K562 (cell line): ENCODE data around the gene ANKRD60. TPM values are rescaled to one million over a fixed set of nuclear protein-coding genes. Genes with fewer than 3 reads are reported as not detected.
A peak's percentile ranks its signal among the peaks of the same experiment; 100 is the strongest.

Experiments
- ADNP ChIP-seq: fragments of 200-800 bp; sonication (Bioruptor generic); IDR thresholded peaks from 2 replicates; pipeline ENCODE4 v1.6.1; 2016; ENCODE audit warnings: missing genetic modification characterization, missing compliant biosample characterization
- CBX3 ChIP-seq, 2 experiments: IDR thresholded peaks; 1 replicate in 1 of 2; 2 replicates in 1 of 2; pipeline ENCODE4 v1.6.1; 2012; ENCODE audit warnings: inconsistent platforms in 2 of 2, low read length in 2 of 2, borderline replicate concordance in 1 of 2, control low read depth in 1 of 2
- CXXC5 ChIP-seq: fragments of 250-450 bp; sonication (Bioruptor Pico); IDR thresholded peaks from 2 replicates; pipeline ENCODE4 v1.8.0; 2022; ENCODE audit warnings: inconsistent platforms, mild to moderate bottlenecking, moderate library complexity
- GABPB2 ChIP-seq: fragments of 250-450 bp; sonication (Bioruptor Pico); conservative IDR thresholded peaks from 2 replicates; pipeline ENCODE4 v1.5.1; 2021; ENCODE audit warnings: mild to moderate bottlenecking
- GTF2E2 ChIP-seq: fragments of 200-800 bp; sonication (Bioruptor generic); IDR thresholded peaks from 2 replicates; pipeline ENCODE4 v1.6.1; 2016; ENCODE audit warnings: missing genetic modification characterization, missing compliant biosample characterization
- HBP1 ChIP-seq: fragments of 450-650 bp; formaldehyde crosslinking; IDR thresholded peaks from 2 replicates; pipeline ENCODE4 v1.4.0; 2022; ENCODE audit warnings: missing genetic modification characterization
- HDGF ChIP-seq: fragments of 450-650 bp; IDR thresholded peaks from 2 replicates; pipeline ENCODE4 v1.6.1; 2016
- HNRNPL ChIP-seq: fragments of 200-400 bp; formaldehyde crosslinking; IDR thresholded peaks from 2 replicates; pipeline ENCODE4 v1.6.1; 2017; ENCODE audit warnings: low read depth, mild to moderate bottlenecking, low read length
- HOXB6 ChIP-seq: fragments of 250-450 bp; sonication (Bioruptor Pico); IDR thresholded peaks from 2 replicates; pipeline ENCODE4 v1.5.1; 2022; ENCODE audit warnings: mild to moderate bottlenecking, borderline replicate concordance
- KDM2B ChIP-seq: fragments of 250-450 bp; sonication (Bioruptor Pico); IDR thresholded peaks from 2 replicates; pipeline ENCODE4 v1.8.0; 2021; ENCODE audit warnings: mild to moderate bottlenecking, moderate library complexity
- NCOA1 ChIP-seq: fragments of 450-650 bp; IDR thresholded peaks from 2 replicates; pipeline ENCODE4 v1.6.1; 2016; ENCODE audit warnings: low read depth
- NELFE ChIP-seq: IDR thresholded peaks from 2 replicates; pipeline ENCODE4 v1.6.1; 2011; ENCODE audit warnings: mild to moderate bottlenecking; ENCODE audit not compliant: insufficient read depth, insufficient read length
- NEUROD1 ChIP-seq: fragments of 150-350 bp; IDR thresholded peaks from 2 replicates; pipeline ENCODE4 v1.6.1; 2014; ENCODE audit warnings: borderline replicate concordance, low read length, low read depth; ENCODE audit not compliant: partially characterized antibody
- NFATC3 ChIP-seq: fragments of 450-650 bp; IDR thresholded peaks from 2 replicates; pipeline ENCODE4 v1.6.1; 2017; ENCODE audit warnings: mild to moderate bottlenecking
- NFXL1 ChIP-seq: fragments of 450-650 bp; formaldehyde crosslinking; IDR thresholded peaks from 2 replicates; pipeline ENCODE4 v1.4.0; 2021; ENCODE audit warnings: mild to moderate bottlenecking
- PKNOX1 ChIP-seq: fragments of 450-650 bp; IDR thresholded peaks from 2 replicates; pipeline ENCODE4 v1.6.1; 2016
- POLR2AphosphoS2 ChIP-seq: IDR thresholded peaks from 2 replicates; pipeline ENCODE4 v1.6.1; 2012; ENCODE audit warnings: low read length, improper control_type of control experiment
- STAT5B ChIP-seq: fragments of 250-450 bp; sonication (Bioruptor Pico); IDR thresholded peaks from 2 replicates; pipeline ENCODE4 v1.8.0; 2021; ENCODE audit warnings: mild to moderate bottlenecking, inconsistent platforms
- TEAD4 ChIP-seq, 2 experiments: sonication (generic) in 1 of 2; formaldehyde crosslinking in 1 of 2; IDR thresholded peaks; 2 replicates each; pipeline versions ENCODE4 v1.6.1 to v1.8.0; 2012 to 2022; ENCODE audit warnings: borderline replicate concordance in 1 of 2, inconsistent platforms in 1 of 2, low read length in 1 of 2, mild to moderate bottlenecking in 1 of 2, missing genetic modification reagents in 1 of 2
- USF1 ChIP-seq: sonication (generic); formaldehyde crosslinking; IDR thresholded peaks from 2 replicates; pipeline ENCODE4 v1.9.0; 2022; ENCODE audit warnings: mild to moderate bottlenecking, missing genetic modification reagents
- ZBED1 ChIP-seq: IDR thresholded peaks from 2 replicates; pipeline ENCODE4 v1.6.1; 2014
- ZBTB33 ChIP-seq: sonication (generic); formaldehyde crosslinking; IDR thresholded peaks from 2 replicates; pipeline ENCODE4 v1.8.1; 2023; ENCODE audit warnings: mild to moderate bottlenecking, missing genetic modification reagents
- ZNF354B ChIP-seq: fragments of 250-450 bp; sonication (Bioruptor Pico); IDR thresholded peaks from 2 replicates; pipeline ENCODE4 v1.4.0; 2020
- ZNF584 ChIP-seq: fragments of 200-800 bp; sonication (Bioruptor generic); IDR thresholded peaks from 2 replicates; pipeline ENCODE4 v1.6.1; 2016; ENCODE audit warnings: low read depth, mild to moderate bottlenecking, missing genetic modification characterization, missing compliant biosample characterization
- polyA plus RNA-seq, 8 experiments: library from polyadenylated mRNA; depleted of rRNA in 4 of 8; stranded (reverse) in 5 of 8; unstranded in 3 of 8; fragments of >200 nt; fragmentation: Nextera tagmentation in 2 of 8; fragmentation: Illumina TruSeq in 1 of 8; extraction: Ambion mirVana in 2 of 8; extraction: Trizol in 1 of 8; gene quantifications; 2 replicates each; pipeline versions ENCODE4 v1.2.1 to v1.2.3, GENCODE V29; 2011 to 2014; ENCODE audit warnings: inconsistent platforms in 1 of 8, missing spikeins in 1 of 8
- total RNA-seq, 7 experiments: library from RNA; depleted of rRNA in 6 of 7; stranded (reverse); fragments of >200 nt in 6 of 7; fragmentation: Illumina TruSeq in 2 of 7; extraction: Trizol in 2 of 7; gene quantifications; 2 replicates each; pipeline versions ENCODE4 v1.2.1 to v1.2.3, GENCODE V29; 2011 to 2021; ENCODE audit warnings: low replicate concordance in 1 of 7

Gene ANKRD60
- total and polyA plus RNA-seq, 9 of the 15 experiments (the other 6 are each of a cell fraction or from before 2014, with no cell fraction given), result not detected

- TF ChIP-seq HBP1 (CRISPR knock-in tag) (peak; percentile 96), ZNF354B (CRISPR knock-in tag) (peak; percentile 90), GTF2E2 (tag) (peak; percentile 92), ZNF584 (peak; percentile 99), TEAD4 (IDR thresholded peaks at IDR 0.05; ENCODE audit: low read length) (no peak), TEAD4 (CRISPR knock-in tag; IDR thresholded peaks at IDR 0.05; ENCODE audit: borderline replicate concordance) (no peak), PKNOX1 (peak; percentile 82), NELFE (no peak), CBX3 (IDR thresholded peaks at IDR 0.05; ENCODE audit: borderline replicate concordance in 1 of 2, low read length in 2 of 2) (peak in 1 of 2 experiments; percentile 42; a peak in 2 of 3 replicates), NFATC3 (peak; percentile 41; the same call in 1 of the 2 replicates), ZBTB33 (CRISPR knock-in tag) (no peak), USF1 (no peak), NFXL1 (CRISPR knock-in tag) (peak; percentile 94), NCOA1 (peak; percentile 54; the same call in 1 of the 2 replicates), HNRNPL (no peak), STAT5B (peak; percentile 87), ADNP (tag) (no peak; the same call in 1 of the 2 replicates), GABPB2 (no peak), POLR2AphosphoS2 (no peak), HDGF (no peak), KDM2B (CRISPR knock-in tag) (no peak), NEUROD1 (peak; percentile 77), ZBED1 (no peak), CXXC5 (peak; percentile 92), HOXB6 (no peak)
These were observed 23.6 kb upstream of the ANKRD60 start (continued) for GRCh38 chr20:58251979-58252591.
